ENCODE measurements around the gene MAD1L1. TPM values are rescaled to one million over a fixed set of nuclear protein-coding genes. Genes with fewer than 3 reads are reported as not detected.

Gene MAD1L1
- total RNA-seq, 1 experiment from 2014 or later = 38.5 TPM

GRCh38 chr7:1893451-1893850 is 339.3 kb downstream of the MAD1L1 start:
- H3K4me1 ChIP-seq (ENCODE audit: control insufficient read depth in 1 of 2, insufficient read depth in 2 of 2, low read length in 2 of 2) = no peaks in the 10 kb centered on the region
- no peaks in the 10 kb centered on the region for H4K20me1 ChIP-seq (ENCODE audit: insufficient read depth)
- no peak overlapping the region for H3K9ac ChIP-seq (ENCODE audit: low read length)
- no peak overlapping the region for H3K27ac ChIP-seq (ENCODE audit: low read depth, low read length)
- 0 out of 4 replicates have a peak, but pooled peaks cover 0 to 2% of the 10 kb centered on the region in 2 experiments for H3K36me3 ChIP-seq (ENCODE audit: control insufficient read depth in 1 of 2, insufficient read depth in 2 of 2, low read length in 2 of 2)
- no peak for ATAC-seq
- H3K4me3 ChIP-seq (replicated peaks in 1 of 2; ENCODE audit: low read depth in 1 of 2, low read length in 2 of 2) = no peak overlapping the region
- ChIA-PET POLR2A (interaction anchor here (1.0 kb wide), 1 partner anchor 10 kb away, joined by 3 read pairs; no protein-coding TSS in a partner anchor), CTCF (no interaction called here), RAD21 (ENCODE audit: low non-redundant PET in 1 of 2, low total read pairs in 2 of 2, uncharacterized antibody in 2 of 2, unreplicated experiment in 2 of 2) (no interaction called here)
- peaks cover 0 to 2% of the 10 kb centered on the region in 2 experiments; a peak in 1 of 4 replicates for H3K9me3 ChIP-seq (ENCODE audit: control insufficient read depth in 1 of 2, insufficient read depth in 1 of 2, low read depth in 1 of 2, low read length in 2 of 2)
- intact Hi-C loops (cut with micrococcal nuclease) = no loop called here
- TF ChIP-seq SIN3A (IDR thresholded peaks at IDR 0.05; ENCODE audit: low read depth) (no peak), ZFX (IDR thresholded peaks at IDR 0.05) (no peak), TCF7L2 (IDR thresholded peaks at IDR 0.05; ENCODE audit: borderline replicate concordance, extremely low read depth, insufficient read depth, insufficient read length) (no peak)
- H2AFZ ChIP-seq (ENCODE audit: low read depth, low read length, poor library complexity, severe bottlenecking) = no peak overlapping the region
- no peaks in the 10 kb centered on the region for H3K79me2 ChIP-seq (ENCODE audit: insufficient read depth, low read length)
- H3K9me2 ChIP-seq (ENCODE audit: insufficient read depth) = no peaks in the 10 kb centered on the region
- no peaks in the 10 kb centered on the region for H3K27me3 ChIP-seq (ENCODE audit: insufficient read depth, low read length)
- no peak for DNase-seq (ENCODE audit: low read depth, low spot score)
- no peak overlapping the region for H3K4me2 ChIP-seq (ENCODE audit: low read length)
- no TSS peak for BruUV-seq (replicated peaks)

- no peak overlapping the region for H3K9ac ChIP-seq (ENCODE audit: low read length)
- no peak overlapping the region for H3K27ac ChIP-seq (ENCODE audit: low read depth, low read length)
- H3K4me3 ChIP-seq (replicated peaks in 1 of 2; ENCODE audit: low read depth in 1 of 2, low read length in 2 of 2) = no peak overlapping the region
- H2AFZ ChIP-seq (ENCODE audit: low read depth, low read length, poor library complexity, severe bottlenecking) = no peak overlapping the region
- H3K4me1 ChIP-seq (ENCODE audit: control insufficient read depth in 1 of 2, insufficient read depth in 2 of 2, low read length in 2 of 2) = no peaks in the 10 kb centered on the region
- DNase-seq (ENCODE audit: low read depth, low spot score) (no peak), ATAC-seq (no peak)
- no peaks in the 10 kb centered on the region for H4K20me1 ChIP-seq (ENCODE audit: insufficient read depth)
- intact Hi-C loops (cut with micrococcal nuclease) = no loop called here
- peaks cover 0 to 6% of the 10 kb centered on the region in 2 experiments; a peak in 1 of 4 replicates for H3K9me3 ChIP-seq (ENCODE audit: control insufficient read depth in 1 of 2, insufficient read depth in 1 of 2, low read depth in 1 of 2, low read length in 2 of 2)
- ChIA-PET CTCF (no interaction called here), RAD21 (ENCODE audit: low non-redundant PET in 1 of 2, low total read pairs in 2 of 2, uncharacterized antibody in 2 of 2, unreplicated experiment in 2 of 2) (no interaction called here), POLR2A (no interaction called here)
- no peaks in the 10 kb centered on the region for H3K27me3 ChIP-seq (ENCODE audit: insufficient read depth, low read length)
- H3K36me3 ChIP-seq (ENCODE audit: control insufficient read depth in 1 of 2, insufficient read depth in 2 of 2, low read length in 2 of 2) = peaks cover 0 to 7% of the 10 kb centered on the region in 2 experiments; a peak in 1 of 4 replicates
- H3K9me2 ChIP-seq (ENCODE audit: insufficient read depth) = no peaks in the 10 kb centered on the region
- no peak for TF ChIP-seq ELF1 (IDR thresholded peaks at IDR 0.05; ENCODE audit: borderline replicate concordance, low read depth)
- no TSS peak for BruUV-seq (replicated peaks)
- H3K79me2 ChIP-seq (ENCODE audit: insufficient read depth, low read length) = no peaks in the 10 kb centered on the region
- no peak overlapping the region for H3K4me2 ChIP-seq (ENCODE audit: low read length)
Observed at GRCh38 chr7:1893036-1893435, 339.7 kb downstream of the MAD1L1 start.
